HepG2 (cell line): ENCODE data around the gene ZNF507. TPM values are rescaled to one million over a fixed set of nuclear protein-coding genes. Genes with fewer than 3 reads are reported as not detected.

Source experiments
- AGO2 ChIP-seq: fragments of 200-400 bp; formaldehyde crosslinking; optimal IDR thresholded peaks from 2 replicates; pipeline ENCODE3; 2017; ENCODE audit warnings: mild to moderate bottlenecking, low read depth, low read length, moderate library complexity
- ATAD3A ChIP-seq: sonication (generic); formaldehyde crosslinking; IDR thresholded peaks from 2 replicates; pipeline ENCODE4 v1.4.0; 2020; ENCODE audit warnings: missing genetic modification reagents
- CEBPG ChIP-seq: IDR thresholded peaks from 2 replicates; pipeline ENCODE4 v1.6.1; 2016
- FOXP1 ChIP-seq, 2 experiments: fragments of 450-650 bp in 1 of 2; IDR thresholded peaks; 2 replicates each; pipeline ENCODE4 v1.6.1; 2017 to 2018; ENCODE audit warnings: antibody characterized with exemption in 1 of 2
- GLI4 ChIP-seq: sonication (generic); formaldehyde crosslinking; IDR thresholded peaks from 2 replicates; pipeline ENCODE4 v1.5.1; 2020; ENCODE audit warnings: missing genetic modification reagents, mild to moderate bottlenecking, moderate library complexity, borderline replicate concordance
- HMG20A ChIP-seq: IDR thresholded peaks from 2 replicates; pipeline ENCODE4 v1.6.1; 2016; ENCODE audit warnings: borderline replicate concordance
- HNF4G ChIP-seq, 2 experiments: sonication (generic) in 1 of 2; formaldehyde crosslinking in 1 of 2; IDR thresholded peaks; 2 replicates each; pipeline versions ENCODE4 v1.4.0 to v1.6.1; 2011 to 2020; ENCODE audit warnings: borderline replicate concordance in 2 of 2, low read depth in 2 of 2, mild to moderate bottlenecking in 2 of 2, low read length in 1 of 2, missing genetic modification reagents in 1 of 2, moderate library complexity in 1 of 2
- ISL2 ChIP-seq: sonication (generic); formaldehyde crosslinking; IDR thresholded peaks from 2 replicates; pipeline ENCODE4 v1.5.0; 2020; ENCODE audit warnings: missing genetic modification reagents
- KAT8 ChIP-seq: IDR thresholded peaks from 2 replicates; pipeline ENCODE4 v1.6.1; 2016; ENCODE audit warnings: missing genetic modification reagents, missing compliant biosample characterization
- LCORL ChIP-seq, 2 experiments: fragments of 450-650 bp in 1 of 2; sonication (generic) in 1 of 2; formaldehyde crosslinking in 1 of 2; IDR thresholded peaks; 2 replicates each; pipeline versions ENCODE4 v1.5.0 to v1.6.1; 2017 to 2020; ENCODE audit warnings: antibody characterized with exemption in 1 of 2, missing genetic modification reagents in 1 of 2
- MATR3 ChIP-seq: sonication (generic); formaldehyde crosslinking; IDR thresholded peaks from 2 replicates; pipeline ENCODE4 v1.4.0; 2020; ENCODE audit warnings: missing genetic modification reagents
- NFIC ChIP-seq: IDR thresholded peaks from 2 replicates; pipeline ENCODE4 v1.6.1; 2012; ENCODE audit warnings: mild to moderate bottlenecking, low read length, inconsistent platforms
- REXO4 ChIP-seq: sonication (generic); formaldehyde crosslinking; IDR thresholded peaks from 2 replicates; pipeline ENCODE4 v1.8.0; 2022; ENCODE audit warnings: missing genetic modification reagents, mild to moderate bottlenecking, borderline replicate concordance
- SMYD3 ChIP-seq: sonication (generic); formaldehyde crosslinking; IDR thresholded peaks from 2 replicates; pipeline ENCODE4 v1.8.1; 2023; ENCODE audit warnings: mild to moderate bottlenecking, missing genetic modification reagents
- THAP11 ChIP-seq: IDR thresholded peaks from 2 replicates; pipeline ENCODE4 v1.6.1; 2016; ENCODE audit warnings: missing biosample characterization, missing genetic modification reagents
- XBP1 ChIP-seq: sonication (generic); formaldehyde crosslinking; IDR thresholded peaks from 2 replicates; pipeline ENCODE4 v1.5.0; 2020; ENCODE audit warnings: missing genetic modification reagents
- ZBTB1 ChIP-seq: sonication (generic); formaldehyde crosslinking; IDR thresholded peaks from 2 replicates; pipeline ENCODE4 v1.4.0; 2020; ENCODE audit warnings: missing genetic modification reagents, borderline replicate concordance
- ZKSCAN8 ChIP-seq: IDR thresholded peaks from 2 replicates; pipeline ENCODE4 v1.6.1; 2016; ENCODE audit warnings: borderline replicate concordance, missing genetic modification reagents, missing compliant biosample characterization
- ZNF121 ChIP-seq: sonication (generic); formaldehyde crosslinking; IDR thresholded peaks from 2 replicates; pipeline ENCODE4 v1.5.0; 2020; ENCODE audit warnings: mild to moderate bottlenecking, missing genetic modification reagents
- ZNF264 ChIP-seq: sonication (generic); formaldehyde crosslinking; IDR thresholded peaks from 2 replicates; pipeline ENCODE4 v1.4.0; 2020; ENCODE audit warnings: missing genetic modification reagents
- ZNF274 ChIP-seq: sonication (generic); formaldehyde crosslinking; IDR thresholded peaks from 2 replicates; pipeline ENCODE4 v1.5.1; 2020; ENCODE audit warnings: mild to moderate bottlenecking, missing genetic modification reagents
- polyA plus RNA-seq, 8 experiments: library from polyadenylated mRNA; depleted of rRNA in 3 of 8; stranded (reverse) in 7 of 8; unstranded in 1 of 8; fragments of >200 nt; fragmentation: Illumina TruSeq in 4 of 8; extraction: Trizol in 4 of 8; gene quantifications; 2 replicates each; pipeline versions ENCODE4 v1.2.1 to v1.2.3, GENCODE V29; 2011 to 2016; ENCODE audit warnings: low read depth in 4 of 8, missing spikeins in 1 of 8, mixed read lengths in 1 of 8; ENCODE audit not compliant: insufficient read depth in 1 of 8
- total RNA-seq, 5 experiments: library from RNA; depleted of rRNA; stranded (reverse); fragments of >200 nt; fragmentation: Illumina TruSeq; extraction: Trizol; gene quantifications; 2 replicates each; pipeline ENCODE4 v1.2.3, GENCODE V29; 2016; ENCODE audit warnings: low read depth in 1 of 5
- TF ChIP-seq, protein P1 (sequence below): IDR thresholded peaks from 2 replicates; pipeline ENCODE4 v1.4.0; 2020; ENCODE audit warnings: mild to moderate bottlenecking, missing genetic modification reagents
- TF ChIP-seq, protein P2 (sequence below): sonication (generic); formaldehyde crosslinking; IDR thresholded peaks from 2 replicates; pipeline ENCODE4 v1.4.0; 2020; ENCODE audit warnings: mild to moderate bottlenecking, missing genetic modification reagents
- TF ChIP-seq, protein P3 (sequence below): sonication (generic); formaldehyde crosslinking; IDR thresholded peaks from 2 replicates; pipeline ENCODE4 v1.4.0; 2020; ENCODE audit warnings: mild to moderate bottlenecking, missing genetic modification reagents
- TF ChIP-seq, protein P4 (sequence below): IDR thresholded peaks from 2 replicates; pipeline ENCODE4 v1.6.1; 2016

Gene ZNF507
- total and polyA plus RNA-seq, 2 of the 13 experiments (the other 11 are each of a cell fraction or from before 2014, with no cell fraction given), result 7.3 to 10.9 TPM

DNA sequence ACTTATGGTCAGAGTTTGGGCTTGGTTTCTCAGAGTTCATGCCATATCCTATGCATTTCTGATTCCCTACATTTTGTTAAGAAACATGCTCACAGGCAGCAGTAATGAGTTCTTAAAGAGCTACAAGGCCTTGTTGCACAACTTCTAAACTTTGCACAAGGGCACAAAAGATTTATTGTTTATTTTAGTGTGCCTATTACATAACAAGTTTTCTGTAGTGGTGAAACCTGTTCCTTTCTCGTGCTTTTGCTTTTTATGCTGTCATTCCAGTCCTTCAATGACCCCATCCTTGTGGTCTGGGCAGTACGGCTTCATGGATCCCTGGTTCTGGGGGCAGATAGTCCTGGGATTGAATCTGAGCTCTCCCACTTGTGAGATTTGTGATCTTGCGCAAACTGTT lies 17.8 kb downstream of the ZNF507 start (continued):
- TF ChIP-seq REXO4 (CRISPR knock-in tag) (no peak), HMG20A (CRISPR knock-in tag) (peak; percentile 94), ATAD3A (CRISPR knock-in tag) (no peak), ZNF274 (no peak), SMYD3 (CRISPR knock-in tag) (no peak), ZNF264 (CRISPR knock-in tag) (0 out of 2 replicates have a peak, but pooled peaks have one; percentile 51), ZNF121 (CRISPR knock-in tag) (0 out of 2 replicates have a peak, but pooled peaks have one; percentile 28), FOXP1 (IDR thresholded peaks at IDR 0.05) (no peak), FOXP1 (CRISPR knock-in tag; IDR thresholded peaks at IDR 0.05) (peak; percentile 90), GLI4 (CRISPR knock-in tag) (no peak), ZBTB1 (no peak), XBP1 (CRISPR knock-in tag) (no peak), THAP11 (CRISPR knock-in tag) (peak; percentile 57; the same call in 1 of the 2 replicates), LCORL (IDR thresholded peaks at IDR 0.05) (no peak), LCORL (CRISPR knock-in tag; IDR thresholded peaks at IDR 0.05) (peak; percentile 82), KAT8 (peak; percentile 71), ISL2 (CRISPR knock-in tag) (peak; percentile 75; the same call in 1 of the 2 replicates), ZKSCAN8 (CRISPR knock-in tag) (peak; percentile 80; the same call in 1 of the 2 replicates), HNF4G (IDR thresholded peaks at IDR 0.05; ENCODE audit: borderline replicate concordance, low read depth, low read length) (no peak), HNF4G (CRISPR knock-in tag; IDR thresholded peaks at IDR 0.05; ENCODE audit: borderline replicate concordance, low read depth) (0 out of 2 replicates have a peak, but pooled peaks have one; percentile 56), MATR3 (no peak), AGO2 (no peak), CEBPG (CRISPR knock-in tag) (peak; percentile 97), NFIC (no peak)
- TF ChIP-seq, protein P1, sequence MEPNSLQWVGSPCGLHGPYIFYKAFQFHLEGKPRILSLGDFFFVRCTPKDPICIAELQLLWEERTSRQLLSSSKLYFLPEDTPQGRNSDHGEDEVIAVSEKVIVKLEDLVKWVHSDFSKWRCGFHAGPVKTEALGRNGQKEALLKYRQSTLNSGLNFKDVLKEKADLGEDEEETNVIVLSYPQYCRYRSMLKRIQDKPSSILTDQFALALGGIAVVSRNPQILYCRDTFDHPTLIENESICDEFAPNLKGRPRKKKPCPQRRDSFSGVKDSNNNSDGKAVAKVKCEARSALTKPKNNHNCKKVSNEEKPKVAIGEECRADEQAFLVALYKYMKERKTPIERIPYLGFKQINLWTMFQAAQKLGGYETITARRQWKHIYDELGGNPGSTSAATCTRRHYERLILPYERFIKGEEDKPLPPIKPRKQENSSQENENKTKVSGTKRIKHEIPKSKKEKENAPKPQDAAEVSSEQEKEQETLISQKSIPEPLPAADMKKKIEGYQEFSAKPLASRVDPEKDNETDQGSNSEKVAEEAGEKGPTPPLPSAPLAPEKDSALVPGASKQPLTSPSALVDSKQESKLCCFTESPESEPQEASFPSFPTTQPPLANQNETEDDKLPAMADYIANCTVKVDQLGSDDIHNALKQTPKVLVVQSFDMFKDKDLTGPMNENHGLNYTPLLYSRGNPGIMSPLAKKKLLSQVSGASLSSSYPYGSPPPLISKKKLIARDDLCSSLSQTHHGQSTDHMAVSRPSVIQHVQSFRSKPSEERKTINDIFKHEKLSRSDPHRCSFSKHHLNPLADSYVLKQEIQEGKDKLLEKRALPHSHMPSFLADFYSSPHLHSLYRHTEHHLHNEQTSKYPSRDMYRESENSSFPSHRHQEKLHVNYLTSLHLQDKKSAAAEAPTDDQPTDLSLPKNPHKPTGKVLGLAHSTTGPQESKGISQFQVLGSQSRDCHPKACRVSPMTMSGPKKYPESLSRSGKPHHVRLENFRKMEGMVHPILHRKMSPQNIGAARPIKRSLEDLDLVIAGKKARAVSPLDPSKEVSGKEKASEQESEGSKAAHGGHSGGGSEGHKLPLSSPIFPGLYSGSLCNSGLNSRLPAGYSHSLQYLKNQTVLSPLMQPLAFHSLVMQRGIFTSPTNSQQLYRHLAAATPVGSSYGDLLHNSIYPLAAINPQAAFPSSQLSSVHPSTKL, result peak; percentile 96
- TF ChIP-seq, protein P2, sequence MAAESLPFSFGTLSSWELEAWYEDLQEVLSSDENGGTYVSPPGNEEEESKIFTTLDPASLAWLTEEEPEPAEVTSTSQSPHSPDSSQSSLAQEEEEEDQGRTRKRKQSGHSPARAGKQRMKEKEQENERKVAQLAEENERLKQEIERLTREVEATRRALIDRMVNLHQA, result no peak
- TF ChIP-seq, protein P3, sequence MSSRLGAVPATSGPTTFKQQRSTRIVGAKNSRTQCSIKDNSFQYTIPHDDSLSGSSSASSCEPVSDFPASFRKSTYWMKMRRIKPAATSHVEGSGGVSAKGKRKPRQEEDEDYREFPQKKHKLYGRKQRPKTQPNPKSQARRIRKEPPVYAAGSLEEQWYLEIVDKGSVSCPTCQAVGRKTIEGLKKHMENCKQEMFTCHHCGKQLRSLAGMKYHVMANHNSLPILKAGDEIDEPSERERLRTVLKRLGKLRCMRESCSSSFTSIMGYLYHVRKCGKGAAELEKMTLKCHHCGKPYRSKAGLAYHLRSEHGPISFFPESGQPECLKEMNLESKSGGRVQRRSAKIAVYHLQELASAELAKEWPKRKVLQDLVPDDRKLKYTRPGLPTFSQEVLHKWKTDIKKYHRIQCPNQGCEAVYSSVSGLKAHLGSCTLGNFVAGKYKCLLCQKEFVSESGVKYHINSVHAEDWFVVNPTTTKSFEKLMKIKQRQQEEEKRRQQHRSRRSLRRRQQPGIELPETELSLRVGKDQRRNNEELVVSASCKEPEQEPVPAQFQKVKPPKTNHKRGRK (CRISPR knock-in tag), result no peak
- TF ChIP-seq, protein P4, sequence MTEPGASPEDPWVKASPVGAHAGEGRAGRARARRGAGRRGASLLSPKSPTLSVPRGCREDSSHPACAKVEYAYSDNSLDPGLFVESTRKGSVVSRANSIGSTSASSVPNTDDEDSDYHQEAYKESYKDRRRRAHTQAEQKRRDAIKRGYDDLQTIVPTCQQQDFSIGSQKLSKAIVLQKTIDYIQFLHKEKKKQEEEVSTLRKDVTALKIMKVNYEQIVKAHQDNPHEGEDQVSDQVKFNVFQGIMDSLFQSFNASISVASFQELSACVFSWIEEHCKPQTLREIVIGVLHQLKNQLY (CRISPR knock-in tag), result no peak
